IPS DF 4.7 (cell line): Measurements from ENCODE around the gene TSPAN15.
A peak's percentile ranks its signal among the peaks of the same experiment; 100 is the strongest.

Experiments used
- DNase-seq: peaks from one replicate; pipeline ENCODE4 v3.0.0-alpha.2; 2013; ENCODE audit warnings: low spot score; ENCODE audit errors: extremely low read depth

Gene TSPAN15

GRCh38 chr10:69451209-69451783 is at the start of gene TSPAN15:
Gene TSPAN15 (plus strand): TSS chr10:69451465. CDS start chr10:69451595, 130 bp downstream.
- DNase-seq, result peak; percentile 74

- DNase-seq, result no peak
Observed at GRCh38 chr10:69402386-69402785, 48.9 kb upstream of the TSPAN15 start.

- DNase-seq, result no peak
Observed at GRCh38 chr10:69403066-69403465, 48.2 kb upstream of the TSPAN15 start.

- DNase-seq, result no peak
Observed at GRCh38 chr10:69403519-69403918, 47.7 kb upstream of the TSPAN15 start.

GRCh38 chr10:69404786-69405185 is 46.5 kb upstream of the TSPAN15 start:
- no peak for DNase-seq

- DNase-seq, result no peak
Observed at GRCh38 chr10:69405221-69405620, 46.0 kb upstream of the TSPAN15 start.

GRCh38 chr10:69406302-69406811 is 44.9 kb upstream of the TSPAN15 start:
- no peak for DNase-seq

- DNase-seq, result no peak
Observed at GRCh38 chr10:69406816-69407580, 44.3 kb upstream of the TSPAN15 start.

- DNase-seq, result no peak
Observed at GRCh38 chr10:69407621-69408301, 43.5 kb upstream of the TSPAN15 start.

GRCh38 chr10:69408318-69409175 is 42.7 kb upstream of the TSPAN15 start:
- DNase-seq, result no peak

- DNase-seq, result no peak
Observed at GRCh38 chr10:69409176-69409495, 42.1 kb upstream of the TSPAN15 start.

- DNase-seq, result no peak
Observed at GRCh38 chr10:69409968-69410367, 41.3 kb upstream of the TSPAN15 start.

- no peak for DNase-seq
Observed at GRCh38 chr10:69410487-69410886, 40.8 kb upstream of the TSPAN15 start.

GRCh38 chr10:69411476-69411875 is 39.8 kb upstream of the TSPAN15 start:
- DNase-seq, result no peak

- DNase-seq, result no peak
Observed at GRCh38 chr10:69412232-69412790, 39.0 kb upstream of the TSPAN15 start.

GRCh38 chr10:69413221-69413865 is 37.9 kb upstream of the TSPAN15 start:
- no peak for DNase-seq

- DNase-seq, result no peak
Observed at GRCh38 chr10:69414036-69415018, 36.9 kb upstream of the TSPAN15 start.

GRCh38 chr10:69415049-69415448 is 36.2 kb upstream of the TSPAN15 start:
- DNase-seq, result no peak

- DNase-seq, result no peak
Observed at GRCh38 chr10:69415951-69416350, 35.3 kb upstream of the TSPAN15 start.
